ENCODE data around the gene TMED9. TPM values are rescaled to one million over a fixed set of nuclear protein-coding genes. Genes with fewer than 3 reads are reported as not detected.

The TMED9 gene
- total and polyA plus RNA-seq, 9 of the 15 experiments (the other 6 are each of a cell fraction or from before 2014, with no cell fraction given): 43.7 to 301 (median 90.0) TPM

DNA sequence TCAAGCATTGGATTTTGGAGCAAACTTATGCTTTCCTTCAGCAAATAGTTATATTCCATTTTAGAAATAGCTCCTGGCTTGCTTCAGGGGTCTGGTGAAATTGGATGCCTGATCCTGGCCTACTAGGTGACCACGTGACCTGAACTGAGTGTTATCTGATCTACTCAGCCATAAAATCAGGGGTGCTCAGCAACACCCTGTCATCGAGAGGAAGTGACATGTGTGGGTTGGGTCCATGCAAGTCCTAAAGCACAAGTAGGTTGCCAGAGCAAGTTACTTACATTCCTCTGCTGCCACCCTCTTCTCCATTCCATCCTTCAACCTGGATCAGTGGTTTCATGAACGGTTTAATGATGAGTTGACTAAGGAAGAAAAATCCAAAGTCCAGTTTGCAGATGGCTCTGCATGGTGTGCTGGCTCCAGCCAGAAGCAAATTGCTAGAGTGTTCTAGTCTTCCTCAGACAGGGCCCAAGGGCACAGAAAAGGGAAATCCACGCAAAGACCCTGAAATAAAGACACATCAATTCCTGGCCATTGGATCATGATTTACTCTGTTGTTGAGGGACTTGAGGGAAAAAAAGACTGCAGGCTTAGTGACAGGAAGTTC, 34.9 kb upstream of the TMED9 start (continued):
- TF ChIP-seq, protein P1, sequence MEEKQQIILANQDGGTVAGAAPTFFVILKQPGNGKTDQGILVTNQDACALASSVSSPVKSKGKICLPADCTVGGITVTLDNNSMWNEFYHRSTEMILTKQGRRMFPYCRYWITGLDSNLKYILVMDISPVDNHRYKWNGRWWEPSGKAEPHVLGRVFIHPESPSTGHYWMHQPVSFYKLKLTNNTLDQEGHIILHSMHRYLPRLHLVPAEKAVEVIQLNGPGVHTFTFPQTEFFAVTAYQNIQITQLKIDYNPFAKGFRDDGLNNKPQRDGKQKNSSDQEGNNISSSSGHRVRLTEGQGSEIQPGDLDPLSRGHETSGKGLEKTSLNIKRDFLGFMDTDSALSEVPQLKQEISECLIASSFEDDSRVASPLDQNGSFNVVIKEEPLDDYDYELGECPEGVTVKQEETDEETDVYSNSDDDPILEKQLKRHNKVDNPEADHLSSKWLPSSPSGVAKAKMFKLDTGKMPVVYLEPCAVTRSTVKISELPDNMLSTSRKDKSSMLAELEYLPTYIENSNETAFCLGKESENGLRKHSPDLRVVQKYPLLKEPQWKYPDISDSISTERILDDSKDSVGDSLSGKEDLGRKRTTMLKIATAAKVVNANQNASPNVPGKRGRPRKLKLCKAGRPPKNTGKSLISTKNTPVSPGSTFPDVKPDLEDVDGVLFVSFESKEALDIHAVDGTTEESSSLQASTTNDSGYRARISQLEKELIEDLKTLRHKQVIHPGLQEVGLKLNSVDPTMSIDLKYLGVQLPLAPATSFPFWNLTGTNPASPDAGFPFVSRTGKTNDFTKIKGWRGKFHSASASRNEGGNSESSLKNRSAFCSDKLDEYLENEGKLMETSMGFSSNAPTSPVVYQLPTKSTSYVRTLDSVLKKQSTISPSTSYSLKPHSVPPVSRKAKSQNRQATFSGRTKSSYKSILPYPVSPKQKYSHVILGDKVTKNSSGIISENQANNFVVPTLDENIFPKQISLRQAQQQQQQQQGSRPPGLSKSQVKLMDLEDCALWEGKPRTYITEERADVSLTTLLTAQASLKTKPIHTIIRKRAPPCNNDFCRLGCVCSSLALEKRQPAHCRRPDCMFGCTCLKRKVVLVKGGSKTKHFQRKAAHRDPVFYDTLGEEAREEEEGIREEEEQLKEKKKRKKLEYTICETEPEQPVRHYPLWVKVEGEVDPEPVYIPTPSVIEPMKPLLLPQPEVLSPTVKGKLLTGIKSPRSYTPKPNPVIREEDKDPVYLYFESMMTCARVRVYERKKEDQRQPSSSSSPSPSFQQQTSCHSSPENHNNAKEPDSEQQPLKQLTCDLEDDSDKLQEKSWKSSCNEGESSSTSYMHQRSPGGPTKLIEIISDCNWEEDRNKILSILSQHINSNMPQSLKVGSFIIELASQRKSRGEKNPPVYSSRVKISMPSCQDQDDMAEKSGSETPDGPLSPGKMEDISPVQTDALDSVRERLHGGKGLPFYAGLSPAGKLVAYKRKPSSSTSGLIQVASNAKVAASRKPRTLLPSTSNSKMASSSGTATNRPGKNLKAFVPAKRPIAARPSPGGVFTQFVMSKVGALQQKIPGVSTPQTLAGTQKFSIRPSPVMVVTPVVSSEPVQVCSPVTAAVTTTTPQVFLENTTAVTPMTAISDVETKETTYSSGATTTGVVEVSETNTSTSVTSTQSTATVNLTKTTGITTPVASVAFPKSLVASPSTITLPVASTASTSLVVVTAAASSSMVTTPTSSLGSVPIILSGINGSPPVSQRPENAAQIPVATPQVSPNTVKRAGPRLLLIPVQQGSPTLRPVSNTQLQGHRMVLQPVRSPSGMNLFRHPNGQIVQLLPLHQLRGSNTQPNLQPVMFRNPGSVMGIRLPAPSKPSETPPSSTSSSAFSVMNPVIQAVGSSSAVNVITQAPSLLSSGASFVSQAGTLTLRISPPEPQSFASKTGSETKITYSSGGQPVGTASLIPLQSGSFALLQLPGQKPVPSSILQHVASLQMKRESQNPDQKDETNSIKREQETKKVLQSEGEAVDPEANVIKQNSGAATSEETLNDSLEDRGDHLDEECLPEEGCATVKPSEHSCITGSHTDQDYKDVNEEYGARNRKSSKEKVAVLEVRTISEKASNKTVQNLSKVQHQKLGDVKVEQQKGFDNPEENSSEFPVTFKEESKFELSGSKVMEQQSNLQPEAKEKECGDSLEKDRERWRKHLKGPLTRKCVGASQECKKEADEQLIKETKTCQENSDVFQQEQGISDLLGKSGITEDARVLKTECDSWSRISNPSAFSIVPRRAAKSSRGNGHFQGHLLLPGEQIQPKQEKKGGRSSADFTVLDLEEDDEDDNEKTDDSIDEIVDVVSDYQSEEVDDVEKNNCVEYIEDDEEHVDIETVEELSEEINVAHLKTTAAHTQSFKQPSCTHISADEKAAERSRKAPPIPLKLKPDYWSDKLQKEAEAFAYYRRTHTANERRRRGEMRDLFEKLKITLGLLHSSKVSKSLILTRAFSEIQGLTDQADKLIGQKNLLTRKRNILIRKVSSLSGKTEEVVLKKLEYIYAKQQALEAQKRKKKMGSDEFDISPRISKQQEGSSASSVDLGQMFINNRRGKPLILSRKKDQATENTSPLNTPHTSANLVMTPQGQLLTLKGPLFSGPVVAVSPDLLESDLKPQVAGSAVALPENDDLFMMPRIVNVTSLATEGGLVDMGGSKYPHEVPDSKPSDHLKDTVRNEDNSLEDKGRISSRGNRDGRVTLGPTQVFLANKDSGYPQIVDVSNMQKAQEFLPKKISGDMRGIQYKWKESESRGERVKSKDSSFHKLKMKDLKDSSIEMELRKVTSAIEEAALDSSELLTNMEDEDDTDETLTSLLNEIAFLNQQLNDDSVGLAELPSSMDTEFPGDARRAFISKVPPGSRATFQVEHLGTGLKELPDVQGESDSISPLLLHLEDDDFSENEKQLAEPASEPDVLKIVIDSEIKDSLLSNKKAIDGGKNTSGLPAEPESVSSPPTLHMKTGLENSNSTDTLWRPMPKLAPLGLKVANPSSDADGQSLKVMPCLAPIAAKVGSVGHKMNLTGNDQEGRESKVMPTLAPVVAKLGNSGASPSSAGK (IDR thresholded peaks at IDR 0.05): peak; percentile 81
- TF ChIP-seq NCOR1 (IDR thresholded peaks at IDR 0.05): no peak
- peak; percentile 76 for TF ChIP-seq TBP (optimal IDR thresholded peaks at IDR 0.05; ENCODE audit: low read depth, low read length)
- TF ChIP-seq GTF2E2 (tag; IDR thresholded peaks at IDR 0.05): no peak
- TF ChIP-seq GABPA (tag; conservative IDR thresholded peaks at IDR 0.05; ENCODE audit: low read depth): peak; percentile 79
- TF ChIP-seq, protein P2, sequence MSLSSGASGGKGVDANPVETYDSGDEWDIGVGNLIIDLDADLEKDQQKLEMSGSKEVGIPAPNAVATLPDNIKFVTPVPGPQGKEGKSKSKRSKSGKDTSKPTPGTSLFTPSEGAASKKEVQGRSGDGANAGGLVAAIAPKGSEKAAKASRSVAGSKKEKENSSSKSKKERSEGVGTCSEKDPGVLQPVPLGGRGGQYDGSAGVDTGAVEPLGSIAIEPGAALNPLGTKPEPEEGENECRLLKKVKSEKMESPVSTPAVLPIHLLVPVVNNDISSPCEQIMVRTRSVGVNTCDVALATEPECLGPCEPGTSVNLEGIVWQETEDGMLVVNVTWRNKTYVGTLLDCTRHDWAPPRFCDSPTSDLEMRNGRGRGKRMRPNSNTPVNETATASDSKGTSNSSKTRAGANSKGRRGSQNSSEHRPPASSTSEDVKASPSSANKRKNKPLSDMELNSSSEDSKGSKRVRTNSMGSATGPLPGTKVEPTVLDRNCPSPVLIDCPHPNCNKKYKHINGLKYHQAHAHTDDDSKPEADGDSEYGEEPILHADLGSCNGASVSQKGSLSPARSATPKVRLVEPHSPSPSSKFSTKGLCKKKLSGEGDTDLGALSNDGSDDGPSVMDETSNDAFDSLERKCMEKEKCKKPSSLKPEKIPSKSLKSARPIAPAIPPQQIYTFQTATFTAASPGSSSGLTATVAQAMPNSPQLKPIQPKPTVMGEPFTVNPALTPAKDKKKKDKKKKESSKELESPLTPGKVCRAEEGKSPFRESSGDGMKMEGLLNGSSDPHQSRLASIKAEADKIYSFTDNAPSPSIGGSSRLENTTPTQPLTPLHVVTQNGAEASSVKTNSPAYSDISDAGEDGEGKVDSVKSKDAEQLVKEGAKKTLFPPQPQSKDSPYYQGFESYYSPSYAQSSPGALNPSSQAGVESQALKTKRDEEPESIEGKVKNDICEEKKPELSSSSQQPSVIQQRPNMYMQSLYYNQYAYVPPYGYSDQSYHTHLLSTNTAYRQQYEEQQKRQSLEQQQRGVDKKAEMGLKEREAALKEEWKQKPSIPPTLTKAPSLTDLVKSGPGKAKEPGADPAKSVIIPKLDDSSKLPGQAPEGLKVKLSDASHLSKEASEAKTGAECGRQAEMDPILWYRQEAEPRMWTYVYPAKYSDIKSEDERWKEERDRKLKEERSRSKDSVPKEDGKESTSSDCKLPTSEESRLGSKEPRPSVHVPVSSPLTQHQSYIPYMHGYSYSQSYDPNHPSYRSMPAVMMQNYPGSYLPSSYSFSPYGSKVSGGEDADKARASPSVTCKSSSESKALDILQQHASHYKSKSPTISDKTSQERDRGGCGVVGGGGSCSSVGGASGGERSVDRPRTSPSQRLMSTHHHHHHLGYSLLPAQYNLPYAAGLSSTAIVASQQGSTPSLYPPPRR (CRISPR knock-in tag; IDR thresholded peaks at IDR 0.05; ENCODE audit: borderline replicate concordance): no peak
- TF ChIP-seq, protein P3, sequence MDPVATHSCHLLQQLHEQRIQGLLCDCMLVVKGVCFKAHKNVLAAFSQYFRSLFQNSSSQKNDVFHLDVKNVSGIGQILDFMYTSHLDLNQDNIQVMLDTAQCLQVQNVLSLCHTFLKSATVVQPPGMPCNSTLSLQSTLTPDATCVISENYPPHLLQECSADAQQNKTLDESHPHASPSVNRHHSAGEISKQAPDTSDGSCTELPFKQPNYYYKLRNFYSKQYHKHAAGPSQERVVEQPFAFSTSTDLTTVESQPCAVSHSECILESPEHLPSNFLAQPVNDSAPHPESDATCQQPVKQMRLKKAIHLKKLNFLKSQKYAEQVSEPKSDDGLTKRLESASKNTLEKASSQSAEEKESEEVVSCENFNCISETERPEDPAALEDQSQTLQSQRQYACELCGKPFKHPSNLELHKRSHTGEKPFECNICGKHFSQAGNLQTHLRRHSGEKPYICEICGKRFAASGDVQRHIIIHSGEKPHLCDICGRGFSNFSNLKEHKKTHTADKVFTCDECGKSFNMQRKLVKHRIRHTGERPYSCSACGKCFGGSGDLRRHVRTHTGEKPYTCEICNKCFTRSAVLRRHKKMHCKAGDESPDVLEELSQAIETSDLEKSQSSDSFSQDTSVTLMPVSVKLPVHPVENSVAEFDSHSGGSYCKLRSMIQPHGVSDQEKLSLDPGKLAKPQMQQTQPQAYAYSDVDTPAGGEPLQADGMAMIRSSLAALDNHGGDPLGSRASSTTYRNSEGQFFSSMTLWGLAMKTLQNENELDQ (CRISPR knock-in tag; IDR thresholded peaks at IDR 0.05; ENCODE audit: borderline replicate concordance): no peak
- TF ChIP-seq DMBX1 (CRISPR knock-in tag; IDR thresholded peaks at IDR 0.05; ENCODE audit: borderline replicate concordance): no peak

All from K562 (cell line).